Astrocyte (in vitro differentiated cells and primary cell): ENCODE data around the gene OR8B8. TPM values are rescaled to one million over a fixed set of nuclear protein-coding genes. Genes with fewer than 3 reads are reported as not detected.

ENCODE experiments used
- DNase-seq: peaks from one replicate; pipeline ENCODE4 v3.0.0-alpha.2; 2010; ENCODE audit warnings: low read depth
- FAIRE-seq: peaks from 2 replicates; lab custom pipeline; 2011; peaks lifted over from hg19 to GRCh38; lab: Jason Lieb, UNC
- H2AFZ ChIP-seq: 2 replicates; pipeline ENCODE4 v1.6.0; 2012; ENCODE audit warnings: low read depth, low read length, inconsistent platforms
- H3K27ac ChIP-seq: 2 replicates; pipeline ENCODE4 v1.5.1; 2011; ENCODE audit warnings: low read depth, low read length, inconsistent platforms
- H3K27me3 ChIP-seq: 2 replicates; pipeline ENCODE4 v1.6.0; 2011; ENCODE audit warnings: low read length, inconsistent platforms; ENCODE audit not compliant: insufficient read depth
- H3K36me3 ChIP-seq: 2 replicates; pipeline ENCODE4 v1.5.1; 2011; ENCODE audit warnings: low read length, inconsistent platforms; ENCODE audit not compliant: insufficient read depth
- H3K4me1 ChIP-seq: 2 replicates; pipeline ENCODE4 v1.5.1; 2011; ENCODE audit warnings: low read length, inconsistent platforms; ENCODE audit not compliant: insufficient read depth
- H3K4me2 ChIP-seq: 2 replicates; pipeline ENCODE4 v1.6.0; 2012; ENCODE audit warnings: low read length, inconsistent platforms
- H3K4me3 ChIP-seq: 2 replicates; pipeline ENCODE4 v1.5.1; 2011; ENCODE audit warnings: low read depth, mild to moderate bottlenecking, low read length, inconsistent platforms; ENCODE audit not compliant: insufficient read depth
- H3K79me2 ChIP-seq: 2 replicates; pipeline ENCODE4 v1.6.0; 2012; ENCODE audit warnings: mild to moderate bottlenecking, low read length, inconsistent platforms; ENCODE audit not compliant: insufficient read depth
- H3K9ac ChIP-seq: 2 replicates; pipeline ENCODE4 v1.6.0; 2012; ENCODE audit warnings: mild to moderate bottlenecking, low read length, inconsistent platforms
- H3K9me3 ChIP-seq: 2 replicates; pipeline ENCODE4 v1.5.1; 2012; ENCODE audit warnings: low read depth, mild to moderate bottlenecking, low read length, inconsistent platforms; ENCODE audit not compliant: insufficient read depth
- H4K20me1 ChIP-seq: 2 replicates; pipeline ENCODE4 v1.6.0; 2012; ENCODE audit warnings: low read length, inconsistent platforms; ENCODE audit not compliant: insufficient read depth
- H3K27ac Mint-ChIP-seq: one replicate; pipeline ENCODE4 v1.8.0; 2021; ENCODE audit warnings: mild to moderate bottlenecking, mixed read lengths; ENCODE audit not compliant: unreplicated experiment
- H3K27me3 Mint-ChIP-seq: one replicate; pipeline ENCODE4 v1.8.0; 2021; ENCODE audit warnings: low read depth, mixed read lengths; ENCODE audit not compliant: unreplicated experiment
- H3K36me3 Mint-ChIP-seq: one replicate; pipeline ENCODE4 v1.8.0; 2021; ENCODE audit warnings: low read depth, mixed read lengths; ENCODE audit not compliant: unreplicated experiment
- H3K4me1 Mint-ChIP-seq: one replicate; pipeline ENCODE4 v1.8.0; 2021; ENCODE audit warnings: low read depth, mixed read lengths; ENCODE audit not compliant: unreplicated experiment
- H3K4me3 Mint-ChIP-seq: one replicate; pipeline ENCODE4 v1.8.0; 2021; ENCODE audit warnings: mild to moderate bottlenecking, moderate library complexity, mixed read lengths; ENCODE audit not compliant: unreplicated experiment
- H3K9me3 Mint-ChIP-seq: one replicate; pipeline ENCODE4 v1.8.0; 2021; ENCODE audit warnings: mild to moderate bottlenecking, mixed read lengths; ENCODE audit not compliant: unreplicated experiment
- EZH2 ChIP-seq: IDR thresholded peaks from 2 replicates; pipeline ENCODE4 v1.6.1; 2012; ENCODE audit warnings: mild to moderate bottlenecking, low read length, inconsistent platforms; ENCODE audit not compliant: insufficient read depth
- total RNA-seq: library from RNA; stranded (reverse); gene quantifications from 2 replicates; pipeline ENCODE4 v1.2.1, GENCODE V29; 2021
- TF ChIP-seq, protein P1 (sequence below): IDR thresholded peaks from 2 replicates; pipeline ENCODE4 v1.5.1; 2011; ENCODE audit warnings: low read depth, mild to moderate bottlenecking, inconsistent platforms, low read length, moderate library complexity; ENCODE audit not compliant: insufficient read depth

The OR8B8 gene
- total RNA-seq, 1 donor from 2014 or later, result not detected

DNA sequence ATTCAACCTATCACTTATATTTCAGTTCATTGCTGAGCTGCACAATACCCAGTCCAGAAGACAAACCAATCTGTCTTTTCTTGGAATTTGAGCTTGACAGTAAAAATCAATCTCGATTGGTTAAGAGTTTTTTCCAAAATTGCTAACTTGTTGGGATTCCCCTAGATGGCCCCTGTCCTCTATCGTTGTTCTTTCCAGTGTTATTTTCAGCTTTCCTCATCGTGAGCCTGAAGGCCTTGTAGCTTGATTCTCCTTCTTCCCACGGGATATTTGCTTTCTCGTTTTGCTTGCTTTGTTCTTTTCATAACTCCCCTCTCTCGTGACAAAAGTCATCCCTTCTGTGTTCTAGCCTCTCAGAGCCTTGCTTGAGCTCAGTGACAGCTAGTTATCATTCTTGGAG is 3.1 kb downstream of the OR8B8 start:
- DNase-seq, result no peak
- Mint-ChIP-seq H3K27ac (no peak overlapping the region), H3K4me1 (no peaks in the 10 kb centered on the region), H3K36me3 (no peaks in the 10 kb centered on the region), H3K27me3 (peaks cover 8% of the 10 kb centered on the region), H3K9me3 (no peaks in the 10 kb centered on the region), H3K4me3 (no peak overlapping the region)
- Histone ChIP-seq H4K20me1 (no peaks in the 10 kb centered on the region), H2AFZ (no peak overlapping the region), H3K4me1 (no peaks in the 10 kb centered on the region), H3K79me2 (no peaks in the 10 kb centered on the region), H3K9me3 (no peaks in the 10 kb centered on the region), H3K27ac (no peak overlapping the region), H3K27me3 (no peaks in the 10 kb centered on the region), H3K9ac (no peak overlapping the region), H3K36me3 (no peaks in the 10 kb centered on the region), H3K4me3 (no peak overlapping the region), H3K4me2 (no peak overlapping the region)
- no peak for FAIRE-seq
- TF ChIP-seq EZH2, result no peak
- TF ChIP-seq, protein P1, sequence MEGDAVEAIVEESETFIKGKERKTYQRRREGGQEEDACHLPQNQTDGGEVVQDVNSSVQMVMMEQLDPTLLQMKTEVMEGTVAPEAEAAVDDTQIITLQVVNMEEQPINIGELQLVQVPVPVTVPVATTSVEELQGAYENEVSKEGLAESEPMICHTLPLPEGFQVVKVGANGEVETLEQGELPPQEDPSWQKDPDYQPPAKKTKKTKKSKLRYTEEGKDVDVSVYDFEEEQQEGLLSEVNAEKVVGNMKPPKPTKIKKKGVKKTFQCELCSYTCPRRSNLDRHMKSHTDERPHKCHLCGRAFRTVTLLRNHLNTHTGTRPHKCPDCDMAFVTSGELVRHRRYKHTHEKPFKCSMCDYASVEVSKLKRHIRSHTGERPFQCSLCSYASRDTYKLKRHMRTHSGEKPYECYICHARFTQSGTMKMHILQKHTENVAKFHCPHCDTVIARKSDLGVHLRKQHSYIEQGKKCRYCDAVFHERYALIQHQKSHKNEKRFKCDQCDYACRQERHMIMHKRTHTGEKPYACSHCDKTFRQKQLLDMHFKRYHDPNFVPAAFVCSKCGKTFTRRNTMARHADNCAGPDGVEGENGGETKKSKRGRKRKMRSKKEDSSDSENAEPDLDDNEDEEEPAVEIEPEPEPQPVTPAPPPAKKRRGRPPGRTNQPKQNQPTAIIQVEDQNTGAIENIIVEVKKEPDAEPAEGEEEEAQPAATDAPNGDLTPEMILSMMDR, result no peak

DNA sequence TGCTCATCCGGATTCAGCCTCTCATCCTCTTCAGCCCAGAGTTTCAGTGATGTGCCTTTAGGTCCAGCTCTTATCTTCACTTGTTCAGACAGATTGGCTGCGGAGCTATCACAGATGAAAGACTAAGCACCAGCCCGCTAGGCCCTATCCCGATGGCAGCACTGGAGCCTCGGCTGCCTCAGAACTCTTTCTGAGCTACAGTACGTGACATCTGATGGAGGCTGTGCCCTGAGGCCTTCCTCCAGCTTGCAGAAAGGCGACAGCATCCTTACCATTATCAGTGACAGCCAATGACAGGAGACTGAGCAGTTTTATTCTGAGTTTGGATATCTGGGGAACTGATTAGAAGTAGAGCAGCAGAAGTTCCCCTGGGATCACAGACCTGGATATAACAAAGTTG is 4.0 kb downstream of the OR8B8 start:
- Mint-ChIP-seq H3K4me1 (no peaks in the 10 kb centered on the region), H3K36me3 (no peaks in the 10 kb centered on the region), H3K4me3 (no peak overlapping the region), H3K27ac (no peak overlapping the region), H3K9me3 (no peaks in the 10 kb centered on the region), H3K27me3 (peaks cover 8% of the 10 kb centered on the region)
- no peaks in the 10 kb centered on the region for H3K4me1 ChIP-seq
- no peak overlapping the region for H3K9ac ChIP-seq
- DNase-seq (no peak), FAIRE-seq (no peak)
- H3K79me2 ChIP-seq, result no peaks in the 10 kb centered on the region
- no peaks in the 10 kb centered on the region for H3K27me3 ChIP-seq
- H3K27ac ChIP-seq, result no peak overlapping the region
- H2AFZ ChIP-seq, result no peak overlapping the region
- H3K4me3 ChIP-seq, result no peak overlapping the region
- H3K36me3 ChIP-seq, result no peaks in the 10 kb centered on the region
- H3K9me3 ChIP-seq, result no peaks in the 10 kb centered on the region
- no peak for TF ChIP-seq EZH2
- TF ChIP-seq, protein P1, result no peak
- H3K4me2 ChIP-seq, result no peak overlapping the region
- H4K20me1 ChIP-seq, result no peaks in the 10 kb centered on the region

DNA sequence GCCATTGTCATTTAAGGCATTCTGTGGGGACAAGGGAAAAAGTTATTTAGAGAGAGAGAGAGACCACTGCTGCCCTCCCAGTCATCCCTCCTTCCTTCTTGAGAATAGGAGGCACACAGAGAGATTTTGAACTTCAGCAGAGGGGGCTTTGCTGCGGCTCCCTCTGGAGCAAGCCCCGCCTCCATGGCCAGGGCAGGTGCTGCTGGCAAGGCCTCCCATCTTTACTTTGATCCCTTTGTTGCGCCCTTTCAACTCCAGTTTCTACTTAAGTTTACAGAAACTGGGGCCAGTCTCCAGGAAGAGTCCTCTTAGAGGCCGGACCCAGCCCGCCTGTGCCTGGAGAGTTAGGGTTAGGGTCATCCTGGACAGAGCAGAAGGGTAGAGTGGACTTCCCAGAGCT is 4.4 kb downstream of the OR8B8 start:
- no peaks in the 10 kb centered on the region for H3K9me3 ChIP-seq
- no peaks in the 10 kb centered on the region for H3K36me3 Mint-ChIP-seq
- H3K79me2 ChIP-seq, result no peaks in the 10 kb centered on the region
- H4K20me1 ChIP-seq, result no peaks in the 10 kb centered on the region
- DNase-seq (no peak), FAIRE-seq (no peak)
- no peak overlapping the region for H3K4me3 Mint-ChIP-seq
- H2AFZ ChIP-seq, result no peak overlapping the region
- peaks cover 8% of the 10 kb centered on the region for H3K27me3 Mint-ChIP-seq
- no peaks in the 10 kb centered on the region for H3K27me3 ChIP-seq
- no peak overlapping the region for H3K4me3 ChIP-seq
- H3K9ac ChIP-seq, result no peak overlapping the region
- no peaks in the 10 kb centered on the region for H3K9me3 Mint-ChIP-seq
- H3K4me2 ChIP-seq, result no peak overlapping the region
- no peak for TF ChIP-seq EZH2
- TF ChIP-seq, protein P1, result no peak
- H3K36me3 ChIP-seq, result no peaks in the 10 kb centered on the region
- H3K4me1 ChIP-seq, result no peaks in the 10 kb centered on the region
- no peak overlapping the region for H3K27ac Mint-ChIP-seq
- no peak overlapping the region for H3K27ac ChIP-seq
- no peaks in the 10 kb centered on the region for H3K4me1 Mint-ChIP-seq
